Measurements from ENCODE around the gene ESAM. TPM values are rescaled to one million over a fixed set of nuclear protein-coding genes. Genes with fewer than 3 reads are reported as not detected.

The ESAM gene
- total RNA-seq, 1 donor from 2014 or later, result not detected

DNA sequence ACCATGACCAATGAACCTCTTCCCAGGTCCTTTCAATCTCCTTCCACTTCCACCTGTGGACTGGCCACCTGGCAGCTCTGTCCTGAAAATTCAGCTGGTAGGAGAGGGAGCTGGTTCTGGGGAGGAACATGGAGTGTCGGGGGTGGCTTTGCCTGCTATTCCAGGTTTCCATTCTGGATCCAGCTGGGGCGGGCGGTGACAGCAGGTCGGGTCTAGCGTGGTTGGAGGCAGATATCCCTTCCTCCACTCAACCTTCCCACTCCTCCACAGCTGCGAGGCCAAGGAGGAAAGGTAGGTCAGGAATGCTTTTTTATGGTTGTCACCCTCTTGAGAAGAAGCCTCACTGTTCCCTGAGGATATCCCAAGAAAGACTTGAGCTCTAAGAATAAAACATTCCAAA, 19.0 kb downstream of the ESAM start:
- H3K36me3 ChIP-seq (ENCODE audit: control insufficient read depth, insufficient read depth, low read length), result no peaks in the 10 kb centered on the region
- H3K27me3 ChIP-seq (ENCODE audit: control insufficient read depth, insufficient read depth, low read length), result no peaks in the 10 kb centered on the region
- DNase-seq (ENCODE audit: low read depth) (no peak), FAIRE-seq (no peak)
- TF ChIP-seq, protein P1, sequence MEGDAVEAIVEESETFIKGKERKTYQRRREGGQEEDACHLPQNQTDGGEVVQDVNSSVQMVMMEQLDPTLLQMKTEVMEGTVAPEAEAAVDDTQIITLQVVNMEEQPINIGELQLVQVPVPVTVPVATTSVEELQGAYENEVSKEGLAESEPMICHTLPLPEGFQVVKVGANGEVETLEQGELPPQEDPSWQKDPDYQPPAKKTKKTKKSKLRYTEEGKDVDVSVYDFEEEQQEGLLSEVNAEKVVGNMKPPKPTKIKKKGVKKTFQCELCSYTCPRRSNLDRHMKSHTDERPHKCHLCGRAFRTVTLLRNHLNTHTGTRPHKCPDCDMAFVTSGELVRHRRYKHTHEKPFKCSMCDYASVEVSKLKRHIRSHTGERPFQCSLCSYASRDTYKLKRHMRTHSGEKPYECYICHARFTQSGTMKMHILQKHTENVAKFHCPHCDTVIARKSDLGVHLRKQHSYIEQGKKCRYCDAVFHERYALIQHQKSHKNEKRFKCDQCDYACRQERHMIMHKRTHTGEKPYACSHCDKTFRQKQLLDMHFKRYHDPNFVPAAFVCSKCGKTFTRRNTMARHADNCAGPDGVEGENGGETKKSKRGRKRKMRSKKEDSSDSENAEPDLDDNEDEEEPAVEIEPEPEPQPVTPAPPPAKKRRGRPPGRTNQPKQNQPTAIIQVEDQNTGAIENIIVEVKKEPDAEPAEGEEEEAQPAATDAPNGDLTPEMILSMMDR (IDR thresholded peaks at IDR 0.05; ENCODE audit: insufficient read depth, low read length, severe bottlenecking), result no peak
- H3K4me3 ChIP-seq (ENCODE audit: low read depth, low read length), result no peak overlapping the region

DNA sequence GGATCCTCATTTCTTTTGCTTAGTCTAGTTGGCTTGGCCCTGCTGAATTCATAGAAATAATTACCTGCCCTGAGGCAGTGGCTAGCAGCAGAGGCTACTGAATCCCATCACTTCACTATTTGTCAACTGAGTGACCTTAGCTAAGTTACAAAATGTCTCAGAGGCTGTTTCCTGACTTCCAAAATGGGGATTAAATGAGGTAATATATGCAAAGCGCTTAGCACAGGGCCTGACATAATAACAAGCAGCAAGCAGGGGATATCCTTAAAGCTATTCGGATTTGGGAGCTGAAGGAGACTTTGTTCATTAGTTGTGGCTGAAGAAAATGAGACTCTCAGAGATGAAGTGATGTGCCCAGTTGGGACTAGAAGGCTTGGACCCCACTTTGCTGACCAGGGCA, 19.5 kb downstream of the ESAM start:
- no peak for DNase-seq (ENCODE audit: low read depth)
- TF ChIP-seq, protein P1 (IDR thresholded peaks at IDR 0.05; ENCODE audit: insufficient read depth, low read length, severe bottlenecking), result no peak
- Histone ChIP-seq H3K27me3 (ENCODE audit: control insufficient read depth, insufficient read depth, low read length) (no peaks in the 10 kb centered on the region), H3K36me3 (ENCODE audit: control insufficient read depth, insufficient read depth, low read length) (no peaks in the 10 kb centered on the region), H3K4me3 (ENCODE audit: low read depth, low read length) (no peak overlapping the region)
- no peak for FAIRE-seq

DNA sequence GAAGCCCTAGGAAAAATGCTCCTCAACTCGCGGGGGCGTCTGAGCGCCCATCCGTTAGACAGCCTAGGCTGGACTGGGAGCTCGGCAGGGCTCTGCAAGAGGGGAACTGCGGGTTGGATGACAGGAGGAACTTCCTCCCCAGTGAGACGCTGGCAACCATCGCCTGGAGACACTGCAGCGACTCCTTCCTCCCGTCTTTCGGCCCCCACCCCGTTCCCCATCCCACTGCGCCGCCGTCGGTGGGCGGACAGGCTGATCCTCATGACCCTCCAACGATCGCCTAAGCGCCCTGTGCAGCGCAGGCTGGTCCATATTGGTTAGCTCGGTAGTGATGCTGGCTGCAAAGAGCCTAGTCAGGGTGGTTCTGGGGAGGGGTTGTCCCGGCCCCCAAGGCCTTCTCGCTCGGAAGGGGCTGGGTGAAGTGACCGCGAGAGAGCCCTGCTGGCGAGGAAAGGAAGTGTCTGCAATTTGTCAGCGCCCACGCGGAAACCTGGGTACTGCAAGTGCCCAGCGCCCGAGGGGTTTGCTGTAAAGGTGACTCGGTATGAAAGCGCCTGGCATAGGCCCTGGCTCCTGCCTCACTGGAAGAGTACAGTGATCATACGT, 21.7 kb downstream of the ESAM start:
- H3K4me3 ChIP-seq (ENCODE audit: low read depth, low read length), result peak overlapping the region; percentile 42
- no peak for DNase-seq (ENCODE audit: low read depth)
- TF ChIP-seq, protein P1 (IDR thresholded peaks at IDR 0.05; ENCODE audit: insufficient read depth, low read length, severe bottlenecking), result peak; percentile 40
- no peaks in the 10 kb centered on the region for H3K36me3 ChIP-seq (ENCODE audit: control insufficient read depth, insufficient read depth, low read length)
- H3K27me3 ChIP-seq (ENCODE audit: control insufficient read depth, insufficient read depth, low read length), result no peaks in the 10 kb centered on the region
- no peak for FAIRE-seq

DNA sequence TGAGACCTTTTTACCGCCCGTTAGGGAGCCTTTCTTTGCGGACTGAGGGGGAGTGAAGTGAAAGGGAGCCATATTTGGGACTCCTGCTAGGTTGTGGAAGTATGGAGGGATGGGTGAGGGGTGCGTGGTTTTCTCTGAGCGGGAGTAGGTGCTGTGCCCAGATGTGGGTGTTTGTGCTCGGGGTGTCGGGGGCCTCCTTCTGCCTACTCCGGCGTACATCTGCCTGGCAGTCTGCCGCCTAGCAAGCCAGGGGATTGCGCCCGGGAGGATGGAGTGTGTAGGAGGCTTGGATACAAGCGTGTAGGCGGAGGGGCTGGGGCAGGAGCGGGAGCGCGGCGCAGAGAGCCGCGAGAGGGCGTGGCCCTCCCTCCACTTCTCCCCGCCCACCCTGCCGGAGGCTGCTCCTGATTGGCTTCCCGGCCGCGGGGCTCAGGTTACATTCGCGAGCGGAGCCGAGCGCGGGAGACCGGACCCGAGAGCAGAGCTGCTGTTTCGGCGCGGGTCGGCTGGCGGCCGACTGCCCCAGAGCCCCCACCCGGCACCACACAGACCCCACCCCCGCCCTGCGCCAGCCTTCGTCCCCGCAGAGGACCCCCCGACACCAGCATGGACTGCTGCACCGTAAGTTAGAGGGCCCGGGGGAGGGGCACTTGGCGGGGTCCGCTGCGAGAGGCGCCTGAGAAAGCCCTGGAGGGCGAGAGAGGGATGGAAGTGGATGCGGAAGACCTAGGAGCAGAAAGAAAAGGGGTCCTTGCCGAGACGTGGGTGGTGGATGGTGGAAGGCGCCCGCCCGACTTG, 22.4 kb downstream of the ESAM start, which contains the start of gene NRGN:
NRGN (plus strand) TSS at position 464 of the 798 bp plus-strand sequence; CDS start at position 607, 143 bp downstream.
- Histone ChIP-seq H3K27me3 (ENCODE audit: control insufficient read depth, insufficient read depth, low read length) (no peaks in the 10 kb centered on the region), H3K4me3 (ENCODE audit: low read depth, low read length) (peak within 1 kb of the TSS; percentile 42), H3K36me3 (ENCODE audit: control insufficient read depth, insufficient read depth, low read length) (no peaks in the 10 kb centered on the region)
- DNase-seq (ENCODE audit: low read depth) (peak; percentile 74), FAIRE-seq (no peak)
- TF ChIP-seq, protein P1 (IDR thresholded peaks at IDR 0.05; ENCODE audit: insufficient read depth, low read length, severe bottlenecking), result no peak

GRCh38 chr11:124738713-124739478, 23.2 kb downstream of the ESAM start:
- no peaks in the 10 kb centered on the region for H3K36me3 ChIP-seq (ENCODE audit: control insufficient read depth, insufficient read depth, low read length)
- TF ChIP-seq, protein P1 (IDR thresholded peaks at IDR 0.05; ENCODE audit: insufficient read depth, low read length, severe bottlenecking), result no peak
- no peak overlapping the region for H3K4me3 ChIP-seq (ENCODE audit: low read depth, low read length)
- no peak for DNase-seq (ENCODE audit: low read depth)
- no peak for FAIRE-seq
- no peaks in the 10 kb centered on the region for H3K27me3 ChIP-seq (ENCODE audit: control insufficient read depth, insufficient read depth, low read length)

Data from bronchial epithelial cell (primary cell).